Stimulated activated CD4-positive, alpha-beta T cell treated with anti-CD3 and anti-CD28 coated beads, Interleukin-1b, Interleukin-23, amount 100 ng/mL, for 4 hours (primary cell): ENCODE data around the gene BCAR3.
"Not testable (repeated sequence)": the region's sequence is repeated elsewhere in the genome, so short reads cannot be mapped to it uniquely, and the experiment has no call there.

ENCODE experiments used
- DNase-seq, 2 donors: peaks; one replicate each; pipeline ENCODE4 v3.0.0-alpha.2; 2020; ENCODE audit warnings: low read depth in 2 of 2

The BCAR3 gene

GRCh38 chr1:93597709-93598108 is 83.9 kb downstream of the BCAR3 start:
- no peak for DNase-seq

- no peak for DNase-seq
Measured at GRCh38 chr1:93596329-93597089, 85.1 kb downstream of the BCAR3 start.

- no peak for DNase-seq
Measured at GRCh38 chr1:93595743-93596142, 85.9 kb downstream of the BCAR3 start.

GRCh38 chr1:93595266-93595665 is 86.4 kb downstream of the BCAR3 start:
- no peak for DNase-seq

- no peak for DNase-seq
Measured at GRCh38 chr1:93594603-93594880, 87.1 kb downstream of the BCAR3 start.

GRCh38 chr1:93593854-93594602 is 87.6 kb downstream of the BCAR3 start:
- no peak for DNase-seq

GRCh38 chr1:93592551-93592949 is 89.1 kb downstream of the BCAR3 start:
- no peak for DNase-seq

GRCh38 chr1:93591676-93592550 is 89.7 kb downstream of the BCAR3 start:
- no peak for DNase-seq

- not testable (repeated sequence) for DNase-seq
Measured at GRCh38 chr1:93591291-93591675, 90.4 kb downstream of the BCAR3 start.

- DNase-seq: no peak
Measured at GRCh38 chr1:93588955-93589354, 92.7 kb downstream of the BCAR3 start.

- DNase-seq: no peak
Measured at GRCh38 chr1:93588206-93588605, 93.4 kb downstream of the BCAR3 start.

GRCh38 chr1:93587354-93587753 is 94.3 kb downstream of the BCAR3 start:
- no peak for DNase-seq

- DNase-seq: no peak
Measured at GRCh38 chr1:93585059-93585966, 96.3 kb downstream of the BCAR3 start.

GRCh38 chr1:93584261-93585003 is 97.2 kb downstream of the BCAR3 start:
- DNase-seq: no peak

GRCh38 chr1:93581917-93582850 is 99.5 kb downstream of the BCAR3 start:
- no peak for DNase-seq

- DNase-seq: no peak
Measured at GRCh38 chr1:93579891-93580290, 101.7 kb downstream of the BCAR3 start.

GRCh38 chr1:93578911-93579825 is 102.5 kb downstream of the BCAR3 start:
- DNase-seq: no peak

GRCh38 chr1:93578433-93578830 is 103.2 kb downstream of the BCAR3 start:
- DNase-seq: no peak
